ENCODE measurements around the gene BMP6. TPM values are rescaled to one million over a fixed set of nuclear protein-coding genes. Genes with fewer than 3 reads are reported as not detected.
"Not testable (repeated sequence)": the region's sequence is repeated elsewhere in the genome, so short reads cannot be mapped to it uniquely, and the experiment has no call there.

BMP6 gene
- total RNA-seq, 1 experiment from 2014 or later = 1.6 TPM

- no peaks in the 10 kb centered on the region for H3K9me3 ChIP-seq (ENCODE audit: control insufficient read depth in 1 of 2, insufficient read depth in 1 of 2, low read depth in 1 of 2, low read length in 2 of 2)
- CTCF ChIA-PET = no interaction called here
- intact Hi-C loops (cut with micrococcal nuclease) = loop anchor here (5.0 kb wide), 1 partner anchor 96 kb away; no protein-coding TSS in a partner anchor
- H3K4me1 ChIP-seq (ENCODE audit: control insufficient read depth in 1 of 2, insufficient read depth in 2 of 2, low read length in 2 of 2) = no peaks in the 10 kb centered on the region
- H2AFZ ChIP-seq (ENCODE audit: low read depth, low read length, poor library complexity, severe bottlenecking) = no peak overlapping the region
- DNase-seq (ENCODE audit: low read depth, low spot score) (no peak), ATAC-seq (no peak)
- no peaks in the 10 kb centered on the region for H4K20me1 ChIP-seq (ENCODE audit: insufficient read depth)
- no peak overlapping the region for H3K4me2 ChIP-seq (ENCODE audit: low read length)
- H3K27me3 ChIP-seq (ENCODE audit: insufficient read depth, low read length) = no peaks in the 10 kb centered on the region
- no peaks in the 10 kb centered on the region for H3K9me2 ChIP-seq (ENCODE audit: insufficient read depth)
- no peak overlapping the region for H3K4me3 ChIP-seq (replicated peaks in 1 of 2; ENCODE audit: low read depth in 1 of 2, low read length in 2 of 2)
- RAD21 ChIA-PET (ENCODE audit: low non-redundant PET in 1 of 2, low total read pairs in 2 of 2, uncharacterized antibody in 2 of 2, unreplicated experiment in 2 of 2) = no interaction called here
- H3K27ac ChIP-seq (ENCODE audit: low read depth, low read length) = no peak overlapping the region
- TF ChIP-seq CEBPB (IDR thresholded peaks at IDR 0.05; ENCODE audit: low read depth) (no peak), EZH2 (IDR thresholded peaks at IDR 0.05) (no peak), YY1 (IDR thresholded peaks at IDR 0.05; ENCODE audit: extremely low read depth, insufficient replicate concordance, low read depth, low read length) (no peak), RAD21 (IDR thresholded peaks at IDR 0.05; ENCODE audit: low read depth) (no peak), EZH2phosphoT487 (IDR thresholded peaks at IDR 0.05; ENCODE audit: borderline replicate concordance) (no peak)
- peaks cover 53 to 59% of the 10 kb centered on the region in 2 experiments for H3K36me3 ChIP-seq (ENCODE audit: control insufficient read depth in 1 of 2, insufficient read depth in 2 of 2, low read length in 2 of 2)
- POLR2A ChIA-PET = no interaction called here
- BruUV-seq (replicated peaks) = no TSS peak
- peaks cover 45% of the 10 kb centered on the region for H3K79me2 ChIP-seq (ENCODE audit: insufficient read depth, low read length)
- no peak overlapping the region for H3K9ac ChIP-seq (ENCODE audit: low read length)
These were observed 170.6 kb downstream of the BMP6 start for GRCh38 chr6:7896465-7896987.

GRCh38 chr6:7897461-7898192 lies 171.7 kb downstream of the BMP6 start:
- no peak overlapping the region for H3K9ac ChIP-seq (ENCODE audit: low read length)
- H3K4me1 ChIP-seq (ENCODE audit: control insufficient read depth in 1 of 2, insufficient read depth in 2 of 2, low read length in 2 of 2) = no peaks in the 10 kb centered on the region
- H3K9me2 ChIP-seq (ENCODE audit: insufficient read depth) = no peaks in the 10 kb centered on the region
- H3K27ac ChIP-seq (ENCODE audit: low read depth, low read length) = no peak overlapping the region
- no peak overlapping the region for H3K4me3 ChIP-seq (replicated peaks in 1 of 2; ENCODE audit: low read depth in 1 of 2, low read length in 2 of 2)
- ChIA-PET POLR2A (no interaction called here), RAD21 (ENCODE audit: low non-redundant PET in 1 of 2, low total read pairs in 2 of 2, uncharacterized antibody in 2 of 2, unreplicated experiment in 2 of 2) (no interaction called here), CTCF (no interaction called here)
- H3K36me3 ChIP-seq (ENCODE audit: control insufficient read depth in 1 of 2, insufficient read depth in 2 of 2, low read length in 2 of 2) = peaks cover 58 to 65% of the 10 kb centered on the region in 2 experiments
- no peaks in the 10 kb centered on the region for H3K9me3 ChIP-seq (ENCODE audit: control insufficient read depth in 1 of 2, insufficient read depth in 1 of 2, low read depth in 1 of 2, low read length in 2 of 2)
- H4K20me1 ChIP-seq (ENCODE audit: insufficient read depth) = no peaks in the 10 kb centered on the region
- no peak overlapping the region for H3K4me2 ChIP-seq (ENCODE audit: low read length)
- ATAC-seq (no peak), DNase-seq (ENCODE audit: low read depth, low spot score) (no peak)
- BruUV-seq (replicated peaks) = no TSS peak
- H3K27me3 ChIP-seq (ENCODE audit: insufficient read depth, low read length) = no peaks in the 10 kb centered on the region
- intact Hi-C loops (cut with micrococcal nuclease) = loop anchor here (5.0 kb wide), 1 partner anchor 95 kb away; no protein-coding TSS in a partner anchor
- no peak overlapping the region for H2AFZ ChIP-seq (ENCODE audit: low read depth, low read length, poor library complexity, severe bottlenecking)
- peaks cover 53% of the 10 kb centered on the region for H3K79me2 ChIP-seq (ENCODE audit: insufficient read depth, low read length)
- no peak for TF ChIP-seq SRF (IDR thresholded peaks at IDR 0.05; ENCODE audit: low read depth)
- no peak for TF ChIP-seq ATF3 (IDR thresholded peaks at IDR 0.05)
- TF ChIP-seq JUND (IDR thresholded peaks at IDR 0.05) = no peak

- peaks cover 61 to 68% of the 10 kb centered on the region in 2 experiments for H3K36me3 ChIP-seq (ENCODE audit: control insufficient read depth in 1 of 2, insufficient read depth in 2 of 2, low read length in 2 of 2)
- H3K9ac ChIP-seq (ENCODE audit: low read length); CTCF ChIA-PET; H4K20me1 ChIP-seq (ENCODE audit: insufficient read depth); H2AFZ ChIP-seq (ENCODE audit: low read depth, low read length, poor library complexity, severe bottlenecking); H3K4me1 ChIP-seq (ENCODE audit: control insufficient read depth in 1 of 2, insufficient read depth in 2 of 2, low read length in 2 of 2); ATAC-seq; H3K9me3 ChIP-seq (ENCODE audit: control insufficient read depth in 1 of 2, insufficient read depth in 1 of 2, low read depth in 1 of 2, low read length in 2 of 2); H3K27ac ChIP-seq (ENCODE audit: low read depth, low read length); H3K4me3 ChIP-seq (replicated peaks in 1 of 2; ENCODE audit: low read depth in 1 of 2, low read length in 2 of 2); H3K4me2 ChIP-seq (ENCODE audit: low read length); DNase-seq (ENCODE audit: low read depth, low spot score); POLR2A ChIA-PET; H3K9me2 ChIP-seq (ENCODE audit: insufficient read depth); BruUV-seq (replicated peaks); RAD21 ChIA-PET (ENCODE audit: low non-redundant PET in 1 of 2, low total read pairs in 2 of 2, uncharacterized antibody in 2 of 2, unreplicated experiment in 2 of 2); H3K27me3 ChIP-seq (ENCODE audit: insufficient read depth, low read length): not testable (repeated sequence)
- intact Hi-C loops (cut with micrococcal nuclease) = loop anchor here (5.0 kb wide), 1 partner anchor 94 kb away; no protein-coding TSS in a partner anchor
- H3K79me2 ChIP-seq (ENCODE audit: insufficient read depth, low read length) = peaks cover 59% of the 10 kb centered on the region
These were observed 172.3 kb downstream of the BMP6 start for GRCh38 chr6:7898193-7898586.

All from HCT116 (cell line).